ENCODE data around the gene TARS1.

The TARS1 gene

GRCh38 chr5:33457817-33458216 lies 17.1 kb downstream of the TARS1 start:
- Mint-ChIP-seq H3K9me3 (no peaks in the 10 kb centered on the region), H3K4me3 (no peak overlapping the region), H3K36me3 (ENCODE audit: low read depth) (peaks cover 76% of the 10 kb centered on the region), H3K4me1 (ENCODE audit: low read depth) (no peaks in the 10 kb centered on the region), H3K27me3 (ENCODE audit: low read depth) (no peaks in the 10 kb centered on the region), H3K27ac (no peak overlapping the region)
- DNase-seq (ENCODE audit: low spot score) = no peak

GRCh38 chr5:33460210-33460609 lies 19.4 kb downstream of the TARS1 start:
- H3K4me3 Mint-ChIP-seq = no peak overlapping the region
- H3K9me3 Mint-ChIP-seq = no peaks in the 10 kb centered on the region
- no peaks in the 10 kb centered on the region for H3K4me1 Mint-ChIP-seq (ENCODE audit: low read depth)
- no peak overlapping the region for H3K27ac Mint-ChIP-seq
- peaks cover 69% of the 10 kb centered on the region for H3K36me3 Mint-ChIP-seq (ENCODE audit: low read depth)
- H3K27me3 Mint-ChIP-seq (ENCODE audit: low read depth) = no peaks in the 10 kb centered on the region
- DNase-seq (ENCODE audit: low spot score) = no peak

DNA sequence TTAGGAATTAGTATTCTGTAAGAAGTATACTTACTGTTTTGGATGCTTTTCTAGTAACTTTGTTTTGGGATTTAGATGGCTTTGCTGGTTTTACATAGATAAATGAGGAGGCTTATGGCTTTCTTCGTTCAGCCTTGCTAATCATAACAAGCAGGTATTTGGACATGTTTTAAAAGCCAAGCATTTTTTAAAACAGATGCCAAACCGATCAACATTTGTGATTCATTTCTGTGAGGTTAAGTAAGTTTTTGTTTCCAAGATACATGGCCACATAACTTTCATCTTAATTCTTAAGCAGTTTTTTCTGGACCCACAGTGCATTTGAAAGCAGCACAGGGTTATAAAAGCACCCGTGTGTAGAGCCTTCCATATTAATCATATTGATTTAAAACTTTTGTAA lies 21.7 kb downstream of the TARS1 start:
- DNase-seq (ENCODE audit: low spot score) = no peak
- Mint-ChIP-seq H3K4me3 (no peak overlapping the region), H3K27ac (no peak overlapping the region), H3K27me3 (ENCODE audit: low read depth) (no peaks in the 10 kb centered on the region), H3K4me1 (ENCODE audit: low read depth) (no peaks in the 10 kb centered on the region), H3K9me3 (no peaks in the 10 kb centered on the region), H3K36me3 (ENCODE audit: low read depth) (peaks cover 66% of the 10 kb centered on the region)

DNA sequence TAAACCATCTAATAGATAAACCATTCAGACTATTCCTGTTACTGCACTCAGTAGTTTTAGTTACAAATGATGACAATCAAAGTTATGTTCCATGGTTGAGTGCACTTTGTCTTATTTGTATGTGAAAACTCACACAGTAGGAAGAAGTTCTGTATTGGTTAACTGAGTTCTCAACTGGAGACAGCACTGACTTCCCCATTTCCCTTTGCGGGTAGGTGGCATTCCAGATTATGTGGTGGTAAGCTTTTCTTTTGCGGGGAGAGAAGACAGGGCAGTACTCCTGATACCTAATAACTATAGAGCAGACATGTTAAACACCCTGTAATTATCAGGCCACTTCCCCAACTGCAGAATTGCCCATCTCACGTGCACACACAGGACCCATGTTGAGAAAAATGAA lies 24.4 kb downstream of the TARS1 start:
- no peak for DNase-seq (ENCODE audit: low spot score)
- Mint-ChIP-seq H3K27me3 (ENCODE audit: low read depth) (no peaks in the 10 kb centered on the region), H3K4me3 (no peak overlapping the region), H3K36me3 (ENCODE audit: low read depth) (peaks cover 62% of the 10 kb centered on the region), H3K9me3 (no peaks in the 10 kb centered on the region), H3K27ac (no peak overlapping the region), H3K4me1 (ENCODE audit: low read depth) (no peaks in the 10 kb centered on the region)

DNA sequence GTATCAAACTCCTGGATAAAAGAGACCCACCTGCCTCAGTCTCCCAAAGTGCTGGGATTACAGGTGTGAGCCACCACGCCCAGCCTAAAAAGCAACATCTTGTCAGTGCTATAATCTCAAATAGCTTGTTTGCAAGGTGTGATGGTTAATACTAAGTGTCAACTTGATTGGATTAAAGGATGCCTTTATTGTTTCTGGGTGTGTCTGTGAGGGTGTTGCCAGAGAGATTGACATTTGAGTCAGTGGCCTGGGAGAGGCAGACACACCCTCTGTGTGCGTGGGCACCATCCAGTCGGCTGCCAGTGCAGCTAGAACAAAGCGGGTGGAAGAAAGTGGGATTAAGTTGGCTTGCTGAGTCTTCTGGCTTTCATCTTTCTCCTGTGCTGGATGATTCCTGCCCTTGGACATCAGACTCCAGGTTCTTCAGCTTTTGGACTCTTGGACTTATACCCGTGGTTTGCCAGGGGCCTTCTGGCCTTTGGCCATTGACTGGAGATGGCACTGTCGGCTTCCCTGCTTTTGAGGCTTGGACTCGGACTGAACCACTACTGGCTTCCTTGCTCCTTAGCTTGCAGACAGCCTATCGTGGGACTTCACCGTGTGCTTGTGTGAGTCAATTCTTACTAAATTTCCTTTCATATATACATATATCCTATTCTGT lies 28.1 kb downstream of the TARS1 start:
- no peak for DNase-seq (ENCODE audit: low spot score)
- peaks cover 14% of the 10 kb centered on the region for H3K9me3 Mint-ChIP-seq
- no peak overlapping the region for H3K27ac Mint-ChIP-seq
- peaks cover 66% of the 10 kb centered on the region for H3K36me3 Mint-ChIP-seq (ENCODE audit: low read depth)
- H3K4me1 Mint-ChIP-seq (ENCODE audit: low read depth) = no peaks in the 10 kb centered on the region
- H3K4me3 Mint-ChIP-seq = no peak overlapping the region
- H3K27me3 Mint-ChIP-seq (ENCODE audit: low read depth) = no peaks in the 10 kb centered on the region

- DNase-seq (ENCODE audit: low spot score) = no peak
- Mint-ChIP-seq H3K4me3 (no peak overlapping the region), H3K9me3 (peaks cover 28% of the 10 kb centered on the region), H3K27ac (no peak overlapping the region), H3K27me3 (ENCODE audit: low read depth) (no peaks in the 10 kb centered on the region), H3K36me3 (ENCODE audit: low read depth) (peaks cover 80% of the 10 kb centered on the region), H3K4me1 (ENCODE audit: low read depth) (no peaks in the 10 kb centered on the region)
These were observed 29.8 kb downstream of the TARS1 start for GRCh38 chr5:33470544-33470943.

DNA sequence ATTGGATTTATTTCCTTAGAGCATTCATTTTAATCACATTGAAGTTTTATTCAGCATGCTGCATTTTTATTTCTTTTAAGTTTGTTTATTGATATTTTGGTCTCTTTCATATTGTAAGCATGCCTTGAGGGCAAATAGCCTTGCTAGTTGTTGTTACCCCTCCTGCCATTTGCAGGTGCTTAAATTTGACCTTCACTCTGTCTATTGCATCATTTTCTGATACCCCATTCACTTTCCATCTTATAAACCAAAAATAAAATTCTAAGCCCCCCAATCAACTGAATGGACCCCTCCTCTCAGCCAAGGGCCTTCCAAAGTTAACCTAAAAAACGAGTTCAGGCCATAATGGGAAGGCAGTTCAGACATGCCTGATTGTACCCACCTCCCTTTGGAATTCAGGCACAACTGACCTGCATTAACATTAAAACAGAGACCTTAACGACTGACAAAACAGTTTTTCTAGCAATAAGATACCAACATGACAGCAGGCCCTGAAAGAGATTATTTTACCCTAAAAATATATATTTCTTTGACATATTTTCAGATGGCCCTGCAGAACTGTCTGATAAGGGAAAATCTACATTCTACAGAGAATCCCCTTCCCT lies 32.1 kb downstream of the TARS1 start:
- H3K4me1 Mint-ChIP-seq (ENCODE audit: low read depth) = no peaks in the 10 kb centered on the region
- no peak for DNase-seq (ENCODE audit: low spot score)
- peaks cover 82% of the 10 kb centered on the region for H3K36me3 Mint-ChIP-seq (ENCODE audit: low read depth)
- no peak overlapping the region for H3K27ac Mint-ChIP-seq
- no peaks in the 10 kb centered on the region for H3K27me3 Mint-ChIP-seq (ENCODE audit: low read depth)
- no peak overlapping the region for H3K4me3 Mint-ChIP-seq
- peaks cover 28% of the 10 kb centered on the region for H3K9me3 Mint-ChIP-seq

DNA sequence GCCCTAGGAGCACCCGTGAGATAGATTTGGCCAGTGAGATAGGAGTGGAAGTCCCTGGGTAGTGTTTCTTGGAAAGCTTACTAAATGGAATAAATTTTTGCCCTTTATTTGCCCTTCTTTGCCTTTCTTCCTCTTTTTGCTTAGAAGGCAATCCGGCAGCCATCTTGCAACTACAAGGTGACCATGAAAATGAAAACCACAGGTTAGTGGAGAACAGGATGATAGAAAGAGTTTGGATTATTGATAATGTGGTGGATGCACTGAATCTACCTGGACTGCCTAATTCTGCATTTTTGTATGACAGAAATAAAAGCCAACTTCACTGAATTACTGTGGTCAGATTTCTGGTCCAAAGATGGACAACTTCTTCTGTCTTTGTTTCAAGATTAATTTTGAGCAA lies 33.2 kb downstream of the TARS1 start:
- H3K36me3 Mint-ChIP-seq (ENCODE audit: low read depth) = peaks cover 72% of the 10 kb centered on the region
- no peaks in the 10 kb centered on the region for H3K27me3 Mint-ChIP-seq (ENCODE audit: low read depth)
- H3K4me1 Mint-ChIP-seq (ENCODE audit: low read depth) = no peaks in the 10 kb centered on the region
- H3K27ac Mint-ChIP-seq = no peak overlapping the region
- H3K9me3 Mint-ChIP-seq = peaks cover 28% of the 10 kb centered on the region
- DNase-seq (ENCODE audit: low spot score) = no peak
- H3K4me3 Mint-ChIP-seq = no peak overlapping the region

GRCh38 chr5:33474931-33475499 lies 34.2 kb downstream of the TARS1 start:
- Mint-ChIP-seq H3K36me3 (ENCODE audit: low read depth) (peaks cover 66% of the 10 kb centered on the region), H3K27me3 (ENCODE audit: low read depth) (no peaks in the 10 kb centered on the region), H3K4me1 (ENCODE audit: low read depth) (no peaks in the 10 kb centered on the region), H3K4me3 (no peak overlapping the region), H3K9me3 (peaks cover 28% of the 10 kb centered on the region), H3K27ac (no peak overlapping the region)
- DNase-seq (ENCODE audit: low spot score) = no peak

DNA sequence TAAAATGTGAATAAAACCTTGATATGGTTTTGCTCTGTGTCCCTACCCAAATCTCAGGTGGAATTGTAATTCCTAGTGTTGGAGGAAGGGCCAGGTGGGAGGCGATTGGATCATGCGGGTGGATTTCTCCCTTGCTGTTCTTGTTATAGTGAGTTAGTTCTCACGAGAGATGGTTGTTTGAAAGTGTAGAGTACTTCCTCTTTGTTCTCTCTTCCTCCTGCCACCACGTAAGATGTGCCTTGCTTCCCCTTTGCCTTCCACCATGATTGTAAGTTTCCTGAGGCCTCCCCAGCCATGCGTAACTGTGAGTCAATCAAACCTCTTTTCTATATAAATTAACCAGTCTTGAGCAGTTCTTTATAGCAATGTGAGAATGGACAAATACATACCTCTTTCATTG lies 34.9 kb downstream of the TARS1 start:
- Mint-ChIP-seq H3K9me3 (peaks cover 28% of the 10 kb centered on the region), H3K4me1 (ENCODE audit: low read depth) (no peaks in the 10 kb centered on the region), H3K36me3 (ENCODE audit: low read depth) (peaks cover 60% of the 10 kb centered on the region), H3K27ac (no peak overlapping the region), H3K4me3 (no peak overlapping the region), H3K27me3 (ENCODE audit: low read depth) (no peaks in the 10 kb centered on the region)
- no peak for DNase-seq (ENCODE audit: low spot score)

GRCh38 chr5:33476992-33477391 lies 36.2 kb downstream of the TARS1 start:
- H3K27me3 Mint-ChIP-seq (ENCODE audit: low read depth) = no peaks in the 10 kb centered on the region
- no peak for DNase-seq (ENCODE audit: low spot score)
- no peak overlapping the region for H3K27ac Mint-ChIP-seq
- peaks cover 51% of the 10 kb centered on the region for H3K36me3 Mint-ChIP-seq (ENCODE audit: low read depth)
- no peaks in the 10 kb centered on the region for H3K4me1 Mint-ChIP-seq (ENCODE audit: low read depth)
- no peak overlapping the region for H3K4me3 Mint-ChIP-seq
- peaks cover 28% of the 10 kb centered on the region for H3K9me3 Mint-ChIP-seq

GRCh38 chr5:33477816-33478215 lies 37.1 kb downstream of the TARS1 start:
- Mint-ChIP-seq H3K27ac (no peak overlapping the region), H3K4me1 (ENCODE audit: low read depth) (no peaks in the 10 kb centered on the region), H3K27me3 (ENCODE audit: low read depth) (no peaks in the 10 kb centered on the region), H3K36me3 (ENCODE audit: low read depth) (peaks cover 44% of the 10 kb centered on the region), H3K4me3 (no peak overlapping the region), H3K9me3 (peaks cover 22% of the 10 kb centered on the region)
- DNase-seq (ENCODE audit: low spot score) = no peak

DNA sequence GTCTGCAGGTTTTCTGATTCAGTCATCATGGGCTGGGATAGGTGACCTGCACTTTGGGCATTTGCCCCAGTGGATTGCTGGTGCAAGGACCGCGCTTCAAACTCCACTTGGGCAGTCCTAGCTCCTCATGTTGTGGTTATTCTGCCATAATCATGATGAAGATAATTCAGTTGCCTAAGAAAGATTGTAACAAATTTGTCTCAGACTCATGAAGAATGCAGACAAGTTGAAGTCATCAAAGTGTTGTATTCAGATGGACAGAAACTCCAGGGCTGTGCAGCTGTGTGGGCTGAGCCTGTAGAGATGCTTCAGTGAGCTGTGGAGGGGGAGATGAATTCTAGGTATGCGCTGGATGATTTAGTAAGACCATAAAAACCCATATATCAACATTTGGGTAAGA lies 38.5 kb downstream of the TARS1 start:
- peaks cover 29% of the 10 kb centered on the region for H3K36me3 Mint-ChIP-seq (ENCODE audit: low read depth)
- DNase-seq (ENCODE audit: low spot score) = no peak

DNA sequence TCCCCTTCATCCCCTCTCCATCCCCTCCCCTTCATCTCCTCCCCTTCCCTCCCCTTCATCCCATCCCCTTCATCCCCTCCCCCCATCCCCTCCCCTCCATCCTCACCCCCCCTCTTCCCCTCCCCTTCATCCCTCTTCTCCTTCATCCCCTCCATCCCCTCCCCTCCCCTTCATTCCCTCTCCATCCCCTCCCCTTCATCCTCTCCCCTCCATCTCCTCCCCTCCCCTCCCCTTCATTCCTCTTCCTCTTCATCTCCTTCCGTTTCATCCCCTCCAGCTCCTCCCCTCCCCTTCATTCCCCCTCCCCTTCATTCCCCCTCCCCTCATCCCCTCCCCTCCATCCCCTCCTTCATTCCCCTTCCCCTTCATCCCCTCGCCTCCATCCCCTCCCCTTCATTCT lies 40.1 kb downstream of the TARS1 start:
- Mint-ChIP-seq H3K27ac (no peak overlapping the region), H3K4me1 (ENCODE audit: low read depth) (no peaks in the 10 kb centered on the region), H3K4me3 (no peak overlapping the region)

More for the DNA sequence above, 38.5 kb downstream of the TARS1 start:
- H3K4me1 Mint-ChIP-seq (ENCODE audit: low read depth) = no peaks in the 10 kb centered on the region
- no peaks in the 10 kb centered on the region for H3K27me3 Mint-ChIP-seq (ENCODE audit: low read depth)
- H3K9me3 Mint-ChIP-seq = peaks cover 10% of the 10 kb centered on the region
- no peak overlapping the region for H3K27ac Mint-ChIP-seq
- no peak overlapping the region for H3K4me3 Mint-ChIP-seq

More for the DNA sequence above, 40.1 kb downstream of the TARS1 start:
- Mint-ChIP-seq H3K27me3 (ENCODE audit: low read depth) (no peaks in the 10 kb centered on the region), H3K36me3 (ENCODE audit: low read depth) (peaks cover 13% of the 10 kb centered on the region), H3K9me3 (no peaks in the 10 kb centered on the region)
- no peak for DNase-seq (ENCODE audit: low spot score)

Data from T-helper 2 cell treated with Interferon-gamma antibody and Interleukin-4, amounts not matched to agents 5 μg/mL and 100 μg/mL, for 36 hours (primary cell).